GM19351 (cell line): ENCODE results near the gene MTIF2.
"Not testable (repeated sequence)": the region's sequence is repeated elsewhere in the genome, so short reads cannot be mapped to it uniquely, and the experiment has no call there.

Experiments
- ATAC-seq: cut with Tn5 transposase; IDR thresholded peaks from one replicate; pipeline ENCODE4 v1.9.1; 2021; ENCODE audit warnings: mild to moderate bottlenecking, moderate library complexity; ENCODE audit not compliant: unreplicated experiment

Gene MTIF2

DNA sequence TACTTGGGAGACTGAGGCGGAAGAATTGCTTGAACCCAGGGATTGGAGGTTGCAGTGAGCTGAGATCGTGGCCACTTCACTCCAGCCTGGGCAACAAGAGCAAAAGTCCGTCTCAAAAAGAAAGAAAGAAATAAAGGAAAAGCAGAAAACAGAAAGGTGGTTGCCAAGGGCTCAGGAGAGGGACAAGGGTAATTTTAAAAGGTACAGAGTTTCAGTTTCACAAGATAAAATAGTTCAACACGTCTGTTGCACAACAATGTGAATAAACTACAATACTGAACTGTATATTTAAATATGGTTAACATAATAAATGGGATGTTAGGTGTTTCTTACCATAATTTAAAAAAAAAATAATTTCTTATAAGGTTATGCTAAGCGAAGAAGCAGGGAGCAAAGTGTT is 23.6 kb downstream of the MTIF2 start:
- no peak for ATAC-seq

GRCh38 chr2:55242617-55243016 is 26.4 kb downstream of the MTIF2 start:
- ATAC-seq: no peak

DNA sequence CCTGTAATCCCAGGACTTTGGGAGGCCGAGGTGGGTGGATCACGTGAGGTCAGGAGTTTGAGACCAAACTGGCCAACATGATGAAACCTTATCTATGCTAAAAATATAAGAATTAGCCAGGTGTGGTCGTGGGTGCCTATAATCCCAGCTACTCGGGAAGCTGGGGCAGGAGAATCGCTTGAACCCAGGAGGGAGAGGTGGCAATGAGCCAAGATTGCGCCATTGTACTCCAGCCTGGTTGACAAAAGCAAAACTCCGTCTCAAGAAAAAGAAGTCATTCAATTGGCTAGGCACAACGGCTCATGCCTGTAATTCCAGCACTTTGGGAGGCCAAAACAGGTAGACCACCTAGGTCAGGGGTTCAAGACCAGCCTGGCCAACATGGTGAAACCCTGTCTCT is 27.4 kb downstream of the MTIF2 start:
- ATAC-seq: not testable (repeated sequence)

GRCh38 chr2:55239656-55240222 is 29.3 kb downstream of the MTIF2 start:
- no peak for ATAC-seq

GRCh38 chr2:55236992-55237543 is 32.0 kb downstream of the MTIF2 start:
- ATAC-seq: no peak

DNA sequence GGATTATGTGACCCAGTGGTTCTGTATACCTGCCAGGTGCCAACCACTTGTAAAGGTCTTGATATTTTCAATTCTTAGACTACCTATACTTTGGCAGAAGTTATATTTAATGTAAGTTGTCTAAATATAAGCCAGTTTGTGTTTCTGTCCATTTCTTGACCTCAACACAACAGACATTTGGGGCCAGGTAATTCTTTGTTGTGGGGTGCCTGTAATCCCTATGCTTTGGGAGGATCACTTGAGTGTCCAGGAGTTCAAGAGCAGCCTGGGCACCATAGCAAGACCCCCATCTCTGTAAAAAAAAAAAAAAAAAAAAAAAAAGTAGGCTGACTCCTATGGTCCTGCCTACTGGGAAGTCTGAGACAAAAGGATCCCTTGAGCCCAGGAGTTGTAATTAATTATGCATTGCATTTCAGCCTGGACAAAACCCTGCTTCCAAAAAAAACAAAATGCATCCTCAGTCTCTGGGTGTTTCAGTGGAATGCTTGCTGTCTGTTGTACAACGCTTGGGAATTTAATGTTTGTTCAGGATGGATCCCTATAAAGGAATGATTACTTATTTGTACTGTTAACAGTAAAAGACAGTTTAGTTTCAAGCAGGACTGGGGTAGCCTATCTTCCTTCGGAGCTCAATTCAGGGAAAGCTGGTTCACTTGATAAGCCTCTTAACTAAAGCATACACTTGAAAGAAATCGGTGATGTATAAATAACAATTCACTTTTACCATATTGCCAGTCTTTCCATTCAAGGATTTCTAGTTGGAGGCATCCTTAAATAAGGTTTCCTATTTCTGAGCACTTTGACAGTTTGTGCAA is 33.1 kb downstream of the MTIF2 start:
- no peak for ATAC-seq

DNA sequence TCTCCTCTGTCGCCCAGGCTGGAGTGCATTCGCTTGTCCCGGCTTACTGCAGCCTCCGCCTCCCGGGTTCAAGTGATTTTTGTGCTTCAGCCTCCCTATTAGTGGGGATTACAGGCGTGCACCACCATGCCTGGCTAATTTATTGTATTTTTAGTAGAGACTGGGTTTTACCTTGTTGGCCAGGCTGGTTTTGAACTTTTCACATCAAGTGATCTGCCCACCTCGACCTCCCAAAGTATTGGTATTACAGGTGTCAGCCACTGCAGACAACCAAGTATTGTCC is 35.4 kb downstream of the MTIF2 start:
- ATAC-seq: no peak

- peak; percentile 28 for ATAC-seq
These were observed 36.0 kb downstream of the MTIF2 start for GRCh38 chr2:55232863-55233657.

GRCh38 chr2:55232084-55232862 is 36.8 kb downstream of the MTIF2 start, which contains the start of the genes CLHC1 and RPS27A:
Gene CLHC1, minus strand, starts transcription at chr2:55232293. Its CDS starts 9,882 bp downstream, at chr2:55222411.
Gene RPS27A, plus strand, starts transcription at chr2:55232688. Its CDS starts 137 bp downstream, at chr2:55232825.
- peak; percentile 86 for ATAC-seq

DNA sequence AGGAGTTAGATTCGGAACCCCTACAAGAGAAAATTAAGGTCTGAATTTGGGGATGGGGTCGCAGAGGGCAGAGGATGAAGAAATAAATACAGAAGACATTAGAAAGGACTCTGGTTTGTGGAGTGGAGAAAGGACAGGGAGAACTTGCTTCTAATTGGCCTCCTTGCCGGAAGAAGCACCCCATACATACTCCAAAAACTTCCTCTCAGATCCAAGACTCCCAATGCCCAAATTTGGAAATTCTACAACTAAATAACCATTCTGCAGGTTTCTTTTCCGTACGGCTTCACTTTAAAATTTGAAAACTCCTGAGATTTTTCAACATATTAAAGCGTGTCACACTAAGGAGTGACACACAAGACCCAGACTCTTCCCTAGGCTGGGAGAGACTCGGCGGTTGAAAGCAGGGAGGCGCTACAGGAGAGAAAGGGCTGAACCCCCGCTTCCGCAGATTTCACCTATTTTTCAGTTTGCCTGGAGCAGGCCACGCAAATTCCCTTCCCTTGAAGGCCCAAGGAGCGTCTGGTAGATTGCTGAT is 37.4 kb downstream of the MTIF2 start:
- ATAC-seq: peak; percentile 1

DNA sequence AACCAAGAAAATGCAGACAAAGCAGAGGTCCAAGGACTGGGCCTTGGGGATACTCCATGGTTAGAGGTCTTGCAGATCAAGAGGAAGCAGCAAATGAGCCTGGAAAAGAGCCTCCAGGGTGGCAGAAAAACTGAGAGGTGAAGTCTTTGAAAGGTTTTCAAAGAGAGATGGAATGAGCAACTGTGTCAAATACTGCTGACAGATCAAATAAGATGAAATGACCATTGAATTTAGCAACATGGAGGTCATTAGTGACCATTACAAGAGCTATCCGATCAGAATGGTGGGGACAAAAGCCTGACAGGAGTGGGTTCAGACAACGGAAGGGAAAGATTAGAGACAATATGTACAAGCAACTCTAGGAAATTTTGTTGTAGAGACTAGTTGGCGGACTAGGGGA is 38.5 kb downstream of the MTIF2 start:
- ATAC-seq: no peak

DNA sequence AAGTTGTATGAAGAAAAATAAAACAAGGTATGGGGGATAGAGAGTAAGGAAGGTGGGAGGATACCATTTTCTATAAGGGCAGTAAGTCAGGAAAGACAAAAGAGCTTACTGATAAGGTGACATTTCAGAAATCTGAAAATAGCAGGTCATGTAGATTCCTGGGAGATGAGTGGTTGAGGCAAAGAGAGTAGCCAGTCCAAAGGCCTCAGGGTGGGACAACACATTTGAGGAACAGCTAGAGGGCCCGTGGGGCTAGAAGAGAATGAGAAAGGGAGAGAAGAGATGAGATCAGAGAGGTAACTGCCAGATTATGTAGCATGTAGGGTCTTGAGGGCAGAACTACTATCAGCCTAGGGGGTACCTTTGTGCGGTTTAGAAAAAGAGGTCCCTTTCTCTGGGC is 39.8 kb downstream of the MTIF2 start:
- no peak for ATAC-seq

DNA sequence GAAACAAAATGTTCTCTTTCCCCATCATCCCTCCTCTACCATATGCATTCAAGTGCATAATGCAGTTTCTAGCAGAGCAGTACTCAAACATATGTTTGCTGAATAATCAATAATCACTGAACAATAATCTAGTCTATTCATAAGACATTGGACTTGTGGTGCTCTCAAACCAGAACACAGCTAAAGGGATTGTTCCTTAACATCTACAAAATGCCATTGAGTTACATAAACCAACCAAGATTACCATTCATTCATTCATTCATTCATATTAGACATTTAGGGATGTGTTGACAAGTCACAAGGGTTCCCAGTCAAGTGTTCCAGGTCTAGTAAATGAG is 40.8 kb downstream of the MTIF2 start:
- ATAC-seq: no peak

GRCh38 chr2:55227437-55228225 is 41.4 kb downstream of the MTIF2 start:
- not testable (repeated sequence) for ATAC-seq

GRCh38 chr2:55225481-55226020 is 43.5 kb downstream of the MTIF2 start:
- no peak for ATAC-seq

DNA sequence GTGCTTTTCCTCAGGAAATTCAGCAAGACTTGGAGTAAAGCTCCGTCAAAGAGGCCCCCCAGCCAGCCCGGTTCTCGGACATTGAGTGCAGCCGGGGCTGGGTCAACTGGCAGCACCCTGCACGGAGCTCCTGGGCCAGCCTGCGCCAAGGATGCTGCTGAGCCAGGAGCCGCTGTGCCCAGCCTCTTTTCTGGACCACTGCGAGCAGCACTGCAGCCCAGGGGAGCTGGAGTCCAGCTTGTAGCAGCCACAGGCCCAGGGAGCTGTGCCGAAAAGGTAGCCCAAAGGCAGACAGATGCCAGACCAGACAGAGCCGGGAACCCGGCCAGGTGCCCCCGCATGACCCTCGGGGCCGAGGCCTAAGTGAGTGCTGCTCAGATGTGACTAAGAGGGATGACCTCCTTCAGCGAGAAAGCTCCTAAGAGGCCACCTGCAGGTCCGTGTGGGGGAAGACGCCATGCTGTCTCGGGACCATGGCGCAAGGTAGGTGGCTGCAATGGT is 44.2 kb downstream of the MTIF2 start:
- no peak for ATAC-seq

DNA sequence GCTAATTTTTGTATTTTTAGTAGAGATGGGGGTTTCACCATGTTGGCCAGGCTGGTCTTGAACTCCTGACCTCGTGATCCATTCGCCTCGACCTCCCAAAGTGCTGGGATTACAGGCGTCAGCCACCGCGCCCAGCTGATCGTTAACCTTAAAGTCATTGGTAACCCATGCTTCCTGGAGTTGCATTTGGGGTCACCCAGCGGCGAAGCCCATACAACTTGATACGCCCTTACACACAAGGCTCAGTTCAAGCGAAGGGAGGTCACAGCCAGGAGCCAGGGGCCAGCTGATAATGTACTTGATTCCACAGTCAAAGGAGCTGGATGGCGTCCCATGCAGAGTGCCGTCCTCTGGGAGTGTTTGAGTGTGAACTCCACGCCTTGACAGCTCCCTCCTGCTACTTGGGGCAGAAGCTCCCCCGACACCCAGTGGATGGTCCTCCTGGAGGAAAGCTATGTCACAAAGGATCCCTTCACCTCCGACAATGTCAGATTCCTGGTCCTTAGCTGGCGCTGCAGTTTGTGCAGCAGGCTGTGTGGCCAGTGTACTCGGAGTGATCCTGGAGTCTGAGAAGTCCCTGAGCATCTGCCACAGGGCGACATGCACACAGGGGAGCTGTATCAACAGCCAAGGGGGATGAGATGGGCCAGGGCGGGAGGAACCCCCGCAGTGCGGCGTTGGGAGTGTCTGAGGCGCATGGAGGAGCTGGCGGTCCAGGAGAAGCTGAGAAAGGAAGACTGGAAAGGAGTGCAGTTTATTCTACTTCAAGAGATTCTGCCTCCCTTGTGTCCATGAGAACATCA is 44.9 kb downstream of the MTIF2 start:
- ATAC-seq: no peak

DNA sequence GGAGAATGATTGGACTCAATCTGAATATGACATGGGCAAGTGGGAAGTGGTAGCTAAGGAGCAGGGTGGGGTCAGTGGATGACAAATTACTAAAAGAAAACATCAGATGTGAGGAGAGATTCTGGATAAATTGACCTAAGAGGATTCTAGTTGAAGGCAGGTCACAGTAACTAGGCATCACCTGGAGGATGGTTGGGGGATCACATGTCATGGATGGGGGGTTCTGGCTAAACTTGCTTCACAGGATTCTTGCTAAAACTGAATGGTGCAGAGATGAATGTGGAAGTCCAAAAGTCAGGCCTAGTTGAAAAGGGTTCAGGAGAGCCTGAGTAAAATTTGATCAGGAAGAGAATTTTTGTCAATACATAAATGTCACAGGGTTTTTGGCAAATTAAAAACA is 55.2 kb downstream of the MTIF2 start:
- ATAC-seq: no peak

- no peak for ATAC-seq
These were observed 64.1 kb downstream of the MTIF2 start for GRCh38 chr2:55204950-55205349.
